Left lung (tissue), 14 donors: ENCODE data around the gene ZNF573. TPM values are rescaled to one million over a fixed set of nuclear protein-coding genes. Genes with fewer than 3 reads are reported as not detected.
"Not testable (repeated sequence)": the region's sequence is repeated elsewhere in the genome, so short reads cannot be mapped to it uniquely, and the experiment has no call there.

Experiments
- ATAC-seq: fragments of 200-7000 bp; cut with Tn5 transposase; one replicate; pipeline ENCODE4 v1.9.1; 2020; ENCODE audit warnings: moderate library complexity
- DNase-seq, 4 donors: peaks; one replicate each; pipeline ENCODE4 v3.0.0-alpha.2; 2013 to 2020
- H3K27ac ChIP-seq, 2 donors: fragments of 200-600 bp; sonication (generic) in 1 of 2; one replicate each; pipeline versions ENCODE4 v1.5.0 to v1.8.0; 2020 to 2021
- H3K27me3 ChIP-seq, 2 donors: fragments of 200-600 bp; sonication (generic) in 1 of 2; one replicate each; pipeline versions ENCODE4 v1.5.0 to v1.8.0; 2020 to 2021
- H3K36me3 ChIP-seq, 2 donors: fragments of 200-600 bp; sonication (generic) in 1 of 2; one replicate each; pipeline versions ENCODE4 v1.5.0 to v1.8.0; 2020 to 2021
- H3K4me1 ChIP-seq, 2 donors: fragments of 200-600 bp; one replicate each; pipeline ENCODE4 v1.8.0; 2021
- H3K4me3 ChIP-seq, 2 donors: fragments of 200-600 bp; sonication (generic) in 1 of 2; one replicate each; pipeline versions ENCODE4 v1.5.0 to v1.8.0; 2020 to 2021; ENCODE audit warnings: mild to moderate bottlenecking in 1 of 2
- H3K9me3 ChIP-seq, 2 donors: fragments of 200-600 bp; sonication (generic) in 1 of 2; one replicate each; pipeline versions ENCODE4 v1.5.0 to v1.8.0; 2020 to 2021
- CTCF ChIP-seq, 2 donors: fragments of 200-600 bp; sonication (generic) in 1 of 2; IDR thresholded peaks; one replicate each; pipeline versions ENCODE4 v1.5.0 to v1.8.0; 2021; ENCODE audit warnings: antibody characterized with exemption in 2 of 2
- intact Hi-C, 2 donors: fragments of 100-400 bp; cut with DNase I; formaldehyde crosslinking; loops; one replicate each; pipeline versions ENCODE4 v1.11.2 to v1.14.2; 2022
- long read RNA-seq, 12 donors: library from polyadenylated mRNA in 2 of 12; unstranded in 2 of 12; transcript quantifications; one replicate each; pipeline ENCODE4 v2.0.0 and lab custom pipeline, GENCODE V29; 2019 to 2026
- polyA plus RNA-seq, 6 donors: library from polyadenylated mRNA; unstranded; fragments of 120-200 nt; gene quantifications; one replicate each; pipeline ENCODE4 v1.2.1, GENCODE V29; 2013; ENCODE audit not compliant: insufficient read length in 6 of 6
- total RNA-seq, 2 donors: library from RNA; stranded (reverse); fragmentation: NEBNext Ultra II Directional; extraction: Animal tissue kit (Norgen Biotek cat#: 25700); gene quantifications; one replicate each; pipeline ENCODE4 v1.2.1, GENCODE V29; 2021
- donor health status: DM: no; HTN: yes; CAD: no.
- donor health status: DM: no; HTN: no; CAD: no.

Gene ZNF573
- total RNA-seq (10 to 100 TPM; 12.7 to 15.3 TPM), polyA plus RNA-seq (10 to 100 TPM; 16.4 to 30.5 (median 22.2) TPM)
- long read RNA-seq, donor 1, partial matches to known transcripts: 0 of 1 reads
- long read RNA-seq, donor 1, other reads (novel, unspliced or antisense): 0 of 1 reads
- long read RNA-seq, donor 2, partial matches to known transcripts: 0 of 2 reads
- long read RNA-seq, donor 2, other reads (novel, unspliced or antisense): 0 of 2 reads
- long read RNA-seq, donor 3: 0 reads
- long read RNA-seq, donor 4, partial matches to known transcripts: 0 of 1 reads
- long read RNA-seq, donor 4, other reads (novel, unspliced or antisense): 1 of 1 reads
- long read RNA-seq, donor 5, partial matches to known transcripts: 27 of 28 reads
- long read RNA-seq, donor 5, other reads (novel, unspliced or antisense): 0 of 28 reads
- long read RNA-seq, donor 6, partial matches to known transcripts: 0 of 1 reads
- long read RNA-seq, donor 6, other reads (novel, unspliced or antisense): 0 of 1 reads
- long read RNA-seq, donor 7: 0 reads
- long read RNA-seq, donor 8, partial matches to known transcripts: 0 of 1 reads
- long read RNA-seq, donor 8, other reads (novel, unspliced or antisense): 0 of 1 reads
- long read RNA-seq, donor 9: 0 reads
- long read RNA-seq, donor 10: 0 reads
- long read RNA-seq, donor 11: 0 reads
- long read RNA-seq, donor 12, partial matches to known transcripts: 19 of 19 reads
- long read RNA-seq, donor 12, other reads (novel, unspliced or antisense): 0 of 19 reads

DNA sequence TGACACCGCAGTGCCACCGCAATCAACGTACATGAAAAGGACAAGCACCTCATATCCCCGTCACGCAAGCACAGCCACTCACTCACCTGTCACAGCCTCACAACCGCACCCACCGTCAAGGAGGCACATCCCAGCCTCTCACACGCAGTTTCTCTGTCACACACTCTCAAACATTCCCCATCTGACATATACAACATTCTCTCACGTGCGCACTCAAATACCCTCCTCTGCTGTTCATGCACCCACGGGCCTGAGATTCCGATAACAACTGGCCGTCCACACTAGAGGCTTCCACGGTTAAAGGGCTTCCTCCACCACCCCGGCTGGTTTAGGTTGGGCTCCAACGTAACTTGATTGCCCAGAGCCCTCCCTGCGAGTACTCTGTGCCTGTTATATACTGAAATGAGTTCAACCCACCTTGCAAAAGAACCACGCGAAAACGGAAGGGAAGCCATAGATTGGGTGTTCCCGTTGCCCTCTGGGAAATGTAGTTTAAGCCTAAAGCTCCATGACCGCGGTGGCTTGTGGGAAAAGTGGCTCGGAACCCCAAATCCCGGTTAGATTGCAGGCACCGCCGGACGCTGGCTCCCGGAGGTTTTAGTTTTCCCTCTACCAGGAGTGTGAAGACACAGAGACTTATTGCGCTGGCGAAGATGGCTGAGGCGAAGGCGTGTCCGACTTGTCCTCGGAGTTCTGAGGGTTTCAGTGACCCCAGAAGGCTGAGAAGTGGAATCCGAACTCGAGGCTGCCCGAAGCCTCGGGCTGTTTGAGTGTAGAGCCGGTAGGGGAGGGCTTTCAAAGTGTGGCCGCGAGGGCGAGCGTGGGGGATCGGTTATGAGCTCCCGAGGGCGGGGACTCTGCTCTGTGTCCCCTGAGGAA is at the start of gene ZNF573:
Gene ZNF573 (minus strand): TSS at position 460 of the 879 bp plus-strand sequence. CDS start 5,857 bp downstream, outside the sequence.
- TF ChIP-seq CTCF (IDR thresholded peaks at IDR 0.05): peak; percentile 21 to 25
- peaks cover 0 to 46% of the 10 kb centered on the region in 2 donors for H3K9me3 ChIP-seq
- H3K4me1 ChIP-seq: peaks cover 10 to 18% of the 10 kb centered on the region in 2 donors
- intact Hi-C loops: no loop called here
- DNase-seq: peak; percentile 87 to 90 (median 88)
- H3K27me3 ChIP-seq: no peaks in the 10 kb centered on the region
- H3K27ac ChIP-seq: peak within 1 kb of the TSS; percentile 78 to 88
- ATAC-seq: peak; percentile 99
- H3K4me3 ChIP-seq: peak within 1 kb of the TSS; percentile 65 to 68
- H3K36me3 ChIP-seq: no peaks in the 10 kb centered on the region

GRCh38 chr19:37817180-37817981 is 38.0 kb upstream of the ZNF573 start:
- peaks cover 0 to 73% of the 10 kb centered on the region in 2 donors for H3K9me3 ChIP-seq
- peaks cover 0 to 5% of the 10 kb centered on the region in 2 donors for H3K36me3 ChIP-seq
- peak; percentile 69 to 92 (median 78) for DNase-seq
- peak; percentile 85 for ATAC-seq
- peaks cover 0 to 12% of the 10 kb centered on the region in 2 donors for H3K27me3 ChIP-seq
- intact Hi-C loops: no loop called here
- no peak overlapping the region for H3K27ac ChIP-seq
- no peak for TF ChIP-seq CTCF (IDR thresholded peaks at IDR 0.05)
- peak overlapping the region; percentile 32 to 41 for H3K4me3 ChIP-seq
- peaks cover 0 to 3% of the 10 kb centered on the region in 2 donors for H3K4me1 ChIP-seq

DNA sequence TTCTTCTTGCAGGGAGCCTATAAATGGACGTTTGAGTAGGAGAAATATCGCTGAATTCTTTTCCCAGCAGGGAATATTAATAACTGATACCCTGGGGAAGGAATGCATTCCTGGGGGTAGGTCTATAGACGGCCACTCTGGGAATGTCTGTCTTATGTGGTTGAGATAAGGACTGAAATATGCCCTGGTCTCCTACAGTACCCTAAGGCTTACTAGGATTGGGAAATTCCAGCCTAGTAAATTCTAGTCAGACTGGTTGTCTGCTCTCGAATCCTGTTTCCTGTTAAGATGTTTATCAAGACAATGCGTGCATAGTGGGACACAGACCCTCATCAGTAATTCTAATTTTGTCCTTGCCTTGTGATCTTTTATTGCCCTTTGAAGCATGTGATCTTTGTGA is 36.2 kb upstream of the ZNF573 start:
- H3K4me1 ChIP-seq, H3K27ac ChIP-seq, DNase-seq, ATAC-seq, H3K4me3 ChIP-seq, intact Hi-C loops, H3K36me3 ChIP-seq: not testable (repeated sequence)
- H3K9me3 ChIP-seq: peaks cover 0 to 79% of the 10 kb centered on the region in 2 donors
- H3K27me3 ChIP-seq: peaks cover 0 to 12% of the 10 kb centered on the region in 2 donors

- DNase-seq (no peak), ATAC-seq (no peak)
- Histone ChIP-seq H3K4me3 (no peak overlapping the region), H3K4me1 (peaks cover 0 to 3% of the 10 kb centered on the region in 2 donors), H3K36me3 (no peaks in the 10 kb centered on the region), H3K27me3 (peaks cover 0 to 12% of the 10 kb centered on the region in 2 donors), H3K27ac (no peak overlapping the region), H3K9me3 (peaks cover 0 to 88% of the 10 kb centered on the region in 2 donors)
- intact Hi-C loops: no loop called here
- TF ChIP-seq CTCF (IDR thresholded peaks at IDR 0.05): no peak
Measured at GRCh38 chr19:37813340-37813739, 34.0 kb upstream of the ZNF573 start.
